ENCODE results near the gene GP9. TPM values are rescaled to one million over a fixed set of nuclear protein-coding genes. Genes with fewer than 3 reads are reported as not detected.

GP9 gene
- total RNA-seq, 1 experiment from 2014 or later, result not detected

DNA sequence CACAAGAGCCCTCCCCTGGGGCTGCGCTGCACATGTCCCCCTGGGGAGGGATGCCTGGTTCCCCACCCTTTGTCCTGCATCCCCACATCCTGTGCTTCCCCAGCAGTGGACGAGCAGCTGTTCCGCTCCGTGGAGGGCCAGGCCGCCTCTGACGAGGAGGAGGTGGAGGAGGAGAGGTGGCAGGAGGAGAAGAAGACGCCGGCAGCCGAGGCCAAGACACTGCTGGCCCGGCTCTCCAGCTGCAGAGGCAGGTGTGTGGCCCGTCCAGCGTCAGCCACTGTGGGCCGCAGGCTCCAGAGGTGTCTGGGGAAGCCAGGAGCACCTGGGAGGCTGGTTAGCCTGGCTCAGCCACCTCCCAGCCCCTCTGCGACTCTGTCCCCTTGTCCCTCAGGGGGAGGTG, 27.9 kb upstream of the GP9 start:
- Histone ChIP-seq H3K56ac (ENCODE audit: insufficient read length, low read depth, low read length) (no peak overlapping the region), H3K4me2 (ENCODE audit: insufficient read depth, insufficient read length, low read length) (no peak overlapping the region), H2BK12ac (ENCODE audit: insufficient read length, low read depth, low read length) (no peak overlapping the region), H4K5ac (ENCODE audit: insufficient read length, low read depth, low read length) (no peak overlapping the region), H2AFZ (ENCODE audit: low read length) (no peak overlapping the region), H3K9ac (ENCODE audit: extremely low read depth, insufficient read length, low read length) (no peak overlapping the region), H3K4me1 (ENCODE audit: insufficient read depth, low read length) (no peaks in the 10 kb centered on the region), H2BK15ac (ENCODE audit: low read depth, low read length) (no peak overlapping the region), H3K79me2 (ENCODE audit: insufficient read depth, low read length) (no peaks in the 10 kb centered on the region), H2AK5ac (ENCODE audit: insufficient read length, low read length) (no peak overlapping the region), H3K27me3 (ENCODE audit: insufficient read depth, low read length) (no peaks in the 10 kb centered on the region), H4K91ac (ENCODE audit: insufficient read length, low read depth, low read length) (no peak overlapping the region), H3K23me2 (ENCODE audit: insufficient read length, low read depth, low read length, poor library complexity, severe bottlenecking) (no peaks in the 10 kb centered on the region), H3K27ac (ENCODE audit: insufficient read length, low read depth, low read length) (no peak overlapping the region), H3T11ph (ENCODE audit: low read length) (no peak overlapping the region), H2BK120ac (ENCODE audit: low read depth, low read length, poor library complexity, severe bottlenecking) (no peak overlapping the region), H2BK20ac (ENCODE audit: low read depth, low read length, poor library complexity, severe bottlenecking) (no peak overlapping the region), H3K14ac (ENCODE audit: insufficient read depth, low read length) (no peak overlapping the region), H2BK5ac (ENCODE audit: insufficient read length, low read length) (no peak overlapping the region), H4K20me1 (ENCODE audit: control insufficient read depth, insufficient read depth, insufficient read length) (no peaks in the 10 kb centered on the region), H3K9me3 (ENCODE audit: control insufficient read depth, low read depth, low read length) (no peaks in the 10 kb centered on the region), H3K79me1 (ENCODE audit: insufficient read depth, low read depth, low read length, poor library complexity, severe bottlenecking) (no peaks in the 10 kb centered on the region), H3K18ac (ENCODE audit: insufficient read length, low read depth, low read length) (no peak overlapping the region), H3K23ac (ENCODE audit: insufficient read length, low read depth, low read length) (no peak overlapping the region), H4K8ac (replicated peaks; ENCODE audit: insufficient read length, low read depth, low read length) (no peak overlapping the region), H3K4ac (ENCODE audit: low read depth, low read length) (no peak overlapping the region)
- TF ChIP-seq, protein P1, sequence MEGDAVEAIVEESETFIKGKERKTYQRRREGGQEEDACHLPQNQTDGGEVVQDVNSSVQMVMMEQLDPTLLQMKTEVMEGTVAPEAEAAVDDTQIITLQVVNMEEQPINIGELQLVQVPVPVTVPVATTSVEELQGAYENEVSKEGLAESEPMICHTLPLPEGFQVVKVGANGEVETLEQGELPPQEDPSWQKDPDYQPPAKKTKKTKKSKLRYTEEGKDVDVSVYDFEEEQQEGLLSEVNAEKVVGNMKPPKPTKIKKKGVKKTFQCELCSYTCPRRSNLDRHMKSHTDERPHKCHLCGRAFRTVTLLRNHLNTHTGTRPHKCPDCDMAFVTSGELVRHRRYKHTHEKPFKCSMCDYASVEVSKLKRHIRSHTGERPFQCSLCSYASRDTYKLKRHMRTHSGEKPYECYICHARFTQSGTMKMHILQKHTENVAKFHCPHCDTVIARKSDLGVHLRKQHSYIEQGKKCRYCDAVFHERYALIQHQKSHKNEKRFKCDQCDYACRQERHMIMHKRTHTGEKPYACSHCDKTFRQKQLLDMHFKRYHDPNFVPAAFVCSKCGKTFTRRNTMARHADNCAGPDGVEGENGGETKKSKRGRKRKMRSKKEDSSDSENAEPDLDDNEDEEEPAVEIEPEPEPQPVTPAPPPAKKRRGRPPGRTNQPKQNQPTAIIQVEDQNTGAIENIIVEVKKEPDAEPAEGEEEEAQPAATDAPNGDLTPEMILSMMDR (conservative IDR thresholded peaks at IDR 0.05), result no peak
- Mint-ChIP-seq H3K4me1 (0 out of 4 replicates have a peak, but pooled peaks cover 0 to 3% of the 10 kb centered on the region in 2 experiments), H3K27ac (no peak overlapping the region), H3K4me3 (no peak overlapping the region), H3K27me3 (ENCODE audit: low read depth) (peaks cover 28% of the 10 kb centered on the region), H3K9me3 (no peaks in the 10 kb centered on the region; a peak in 1 of 5 replicates), H3K36me3 (ENCODE audit: insufficient read depth in 1 of 3, low read depth in 3 of 3) (no peaks in the 10 kb centered on the region)
- no peak for DNase-seq
- WGBS (ENCODE audit: extremely low coverage, insufficient read length, low lambda C conversion rate), result no CpG with 5 or more reads among the region's 14 CpGs

Data from H9 (cell line).